Keratinocyte (primary cell): ENCODE measurements around the gene ARHGAP22.

Experiments
- CTCF ChIP-seq, 3 experiments: IDR thresholded peaks in 1 of 3; conservative IDR thresholded peaks in 1 of 3; optimal IDR thresholded peaks in 1 of 3; 2 replicates in 2 of 3; 3 replicates in 1 of 3; pipeline versions ENCODE3 to v1.5.1; 2011; ENCODE audit warnings: low read length in 3 of 3, mild to moderate bottlenecking in 3 of 3, moderate library complexity in 2 of 3, control low read depth in 1 of 3, inconsistent platforms in 1 of 3; ENCODE audit not compliant: insufficient read depth in 2 of 3; ENCODE audit errors: extremely low read depth in 1 of 3
- EZH2 ChIP-seq: IDR thresholded peaks from one replicate; pipeline ENCODE4 v1.6.1; 2012; ENCODE audit warnings: inconsistent platforms, mild to moderate bottlenecking, low read length, moderate library complexity

GRCh38 chr10:48406204-48406603, 198.7 kb downstream of the ARHGAP22 start:
- TF ChIP-seq CTCF (optimal IDR thresholded peaks at IDR 0.05 in 1 of 3, IDR thresholded peaks at IDR 0.05 in 1 of 3, conservative IDR thresholded peaks at IDR 0.05 in 1 of 3; ENCODE audit: extremely low read depth in 1 of 3, insufficient read depth in 2 of 3, low read length in 3 of 3), result peak in 2 of 3 experiments; percentile 35 to 41
- no peak for TF ChIP-seq EZH2
